GM19395 (cell line): ENCODE data around the gene SDHAF1.
"Not testable (repeated sequence)": the region's sequence is repeated elsewhere in the genome, so short reads cannot be mapped to it uniquely, and the experiment has no call there.

Experiments used
- ATAC-seq: cut with Tn5 transposase; IDR thresholded peaks from one replicate; pipeline ENCODE4 v1.9.1; 2021; ENCODE audit warnings: mild to moderate bottlenecking, moderate library complexity; ENCODE audit not compliant: unreplicated experiment

The SDHAF1 gene

GRCh38 chr19:36014012-36014924 lies 19.3 kb downstream of the SDHAF1 start, which contains the start of gene ALKBH6:
Gene ALKBH6, minus strand, starts transcription at chr19:36014213. Its CDS starts 816 bp downstream, at chr19:36013397.
- ATAC-seq = peak; percentile 97

- no peak for ATAC-seq
Measured at GRCh38 chr19:36019061-36019670, 24.2 kb downstream of the SDHAF1 start.

- ATAC-seq = no peak
Measured at GRCh38 chr19:36023432-36023831, 28.4 kb downstream of the SDHAF1 start.

GRCh38 chr19:36025541-36025940 lies 30.6 kb downstream of the SDHAF1 start:
- ATAC-seq = no peak

- ATAC-seq = no peak
Measured at GRCh38 chr19:36026091-36026876, 31.3 kb downstream of the SDHAF1 start.

- ATAC-seq = no peak
Measured at GRCh38 chr19:36027696-36028095, 32.7 kb downstream of the SDHAF1 start.

GRCh38 chr19:36028313-36029041 lies 33.5 kb downstream of the SDHAF1 start:
- ATAC-seq = no peak

- no peak for ATAC-seq
Measured at GRCh38 chr19:36030264-36031148, 35.5 kb downstream of the SDHAF1 start.

GRCh38 chr19:36031308-36031707 lies 36.3 kb downstream of the SDHAF1 start:
- no peak for ATAC-seq

- no peak for ATAC-seq
Measured at GRCh38 chr19:36032251-36033104, 37.5 kb downstream of the SDHAF1 start, which contains the start of gene CLIP3. Gene CLIP3, minus strand, starts transcription at chr19:36032873. Its CDS starts 516 bp downstream, at chr19:36032357.

- ATAC-seq = no peak
Measured at GRCh38 chr19:36040495-36040894, 45.5 kb downstream of the SDHAF1 start.

- not testable (repeated sequence) for ATAC-seq
Measured at GRCh38 chr19:36041092-36041491, 46.1 kb downstream of the SDHAF1 start.

GRCh38 chr19:36041831-36042230 lies 46.8 kb downstream of the SDHAF1 start:
- ATAC-seq = no peak

- ATAC-seq = no peak
Measured at GRCh38 chr19:36043952-36044351, 49.0 kb downstream of the SDHAF1 start.
